Activated CD4-positive, CD25-positive, alpha-beta regulatory T cell treated with anti-CD3 and anti-CD28 coated beads, Interleukin-2, amount 50 U/mL, for 24 hours (primary cell): ENCODE results near the gene LGALS7B.
A peak's percentile ranks its signal among the peaks of the same experiment; 100 is the strongest.
"Not testable (repeated sequence)": the region's sequence is repeated elsewhere in the genome, so short reads cannot be mapped to it uniquely, and the experiment has no call there.

Experiments used
- ATAC-seq, 2 donors: fragments of 150-1000 bp; cut with Tn5 transposase; one replicate each; pipeline ENCODE4 v1.10.0; 2021; ENCODE audit warnings: mild to moderate bottlenecking in 1 of 2, moderate library complexity in 1 of 2

The LGALS7B gene

GRCh38 chr19:38825936-38826335, 36.9 kb downstream of the LGALS7B start:
- not testable (repeated sequence) for ATAC-seq

GRCh38 chr19:38826856-38827551, 38.0 kb downstream of the LGALS7B start:
- no peak for ATAC-seq

DNA sequence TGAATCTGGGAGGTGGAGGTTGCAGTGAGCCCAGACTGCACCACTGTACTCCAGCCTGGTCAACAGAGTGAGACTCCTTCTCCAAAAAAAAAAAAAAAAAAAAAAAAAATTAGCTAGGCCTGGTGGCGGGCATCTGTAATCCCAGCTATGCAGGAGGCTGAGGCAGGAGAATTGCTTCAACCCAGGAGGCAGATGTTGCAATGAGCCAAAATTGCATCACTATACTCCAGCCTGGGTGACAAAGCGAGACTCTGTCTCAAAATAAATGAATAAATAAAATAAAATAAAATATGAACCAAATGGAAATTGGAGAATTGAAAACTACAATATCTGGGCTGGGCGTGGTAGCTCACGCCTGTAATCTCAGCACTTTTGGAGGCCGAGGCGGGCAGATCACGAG, 40.2 kb downstream of the LGALS7B start:
- ATAC-seq, result not testable (repeated sequence)

DNA sequence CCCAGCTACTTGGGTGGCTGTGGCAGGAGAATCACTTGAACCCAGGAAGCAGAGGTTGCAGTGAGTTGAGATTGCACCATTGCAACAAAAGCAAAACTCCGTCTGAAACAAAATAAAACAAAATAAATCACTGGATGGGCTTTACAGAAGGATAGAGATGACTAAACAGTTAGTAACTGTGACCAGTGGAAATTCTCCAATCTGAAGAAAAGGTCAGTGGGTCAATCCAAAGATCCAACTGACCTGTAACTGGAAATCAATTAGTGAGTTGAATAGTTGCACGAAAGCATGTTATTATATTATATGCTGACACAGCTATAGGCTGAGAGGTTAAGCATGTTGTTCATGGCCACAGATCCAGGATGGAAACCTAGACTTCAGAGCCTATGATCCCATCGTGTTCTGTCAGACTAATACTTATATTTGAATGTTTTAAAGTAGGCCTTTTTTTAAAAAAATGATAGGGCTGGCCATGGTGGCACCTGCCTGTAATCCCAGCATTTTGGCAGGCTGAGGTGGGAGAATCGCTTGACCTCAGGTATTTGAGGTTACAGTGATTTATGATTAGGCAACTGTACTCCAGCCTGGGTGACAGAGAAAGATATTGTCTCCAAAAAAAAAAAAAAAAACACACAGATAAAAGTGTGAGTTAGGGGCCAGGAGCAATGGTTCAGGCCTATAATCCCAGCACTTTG, 41.2 kb downstream of the LGALS7B start:
- no peak for ATAC-seq

DNA sequence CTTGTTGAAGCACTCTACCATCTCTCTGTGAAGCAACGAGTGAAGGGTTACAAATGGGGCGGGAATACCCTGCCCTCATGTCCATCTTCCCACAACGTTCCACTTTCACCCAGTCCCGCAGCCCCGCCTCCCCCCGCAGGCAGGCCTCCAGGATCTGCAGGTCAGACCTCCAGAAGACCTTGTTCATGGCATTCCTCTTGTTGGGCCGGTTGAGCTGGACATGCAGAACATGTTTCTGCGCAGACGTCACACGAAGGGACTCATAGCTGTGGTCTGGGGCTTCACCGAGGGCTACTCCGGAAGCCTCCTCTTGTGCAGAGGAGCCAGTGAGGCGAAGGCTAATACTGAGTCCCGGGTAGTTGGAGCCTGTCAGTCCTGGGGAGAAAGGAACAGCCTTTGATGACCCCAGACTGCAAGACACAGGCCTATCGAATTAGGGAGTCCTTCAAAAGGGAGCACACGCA, 42.2 kb downstream of the LGALS7B start:
- ATAC-seq, result peak; percentile 28 to 35

DNA sequence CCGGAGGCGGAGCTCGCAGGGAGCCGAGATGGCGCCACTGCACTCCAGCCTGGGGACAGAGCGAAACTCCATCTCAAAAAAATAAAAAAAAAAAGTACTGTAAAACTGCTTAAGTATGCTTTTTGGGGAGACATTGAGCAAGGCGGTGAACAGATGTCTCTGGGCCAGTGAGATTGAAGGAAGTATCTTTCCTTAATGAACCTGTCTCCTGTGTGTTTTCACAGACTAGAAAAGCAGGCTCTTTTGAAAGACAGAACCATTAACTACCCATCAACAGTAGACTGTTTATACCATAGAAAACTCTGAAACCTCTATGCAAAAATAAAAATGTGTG, 44.1 kb downstream of the LGALS7B start:
- ATAC-seq, result no peak

GRCh38 chr19:38834104-38834490, 45.1 kb downstream of the LGALS7B start:
- ATAC-seq, result no peak

DNA sequence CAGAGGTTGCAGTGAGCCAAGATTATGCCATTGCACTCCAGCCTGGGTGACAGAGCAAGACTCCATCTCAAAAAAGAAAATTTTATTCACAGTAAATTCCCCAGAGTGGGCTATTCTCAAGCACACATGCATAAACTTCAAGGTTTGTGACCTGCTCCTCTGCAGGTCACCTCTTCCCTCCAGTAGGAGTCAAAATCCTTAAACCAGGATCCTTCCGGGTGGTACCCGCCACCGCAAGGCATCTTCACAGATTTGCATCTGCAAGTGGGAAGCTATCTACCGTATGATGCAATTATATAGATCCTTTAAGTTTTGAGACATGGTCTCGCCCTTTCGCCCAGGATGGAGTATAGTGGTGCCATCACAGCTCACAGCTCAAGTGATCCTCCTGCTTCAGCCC, 45.6 kb downstream of the LGALS7B start:
- no peak for ATAC-seq

DNA sequence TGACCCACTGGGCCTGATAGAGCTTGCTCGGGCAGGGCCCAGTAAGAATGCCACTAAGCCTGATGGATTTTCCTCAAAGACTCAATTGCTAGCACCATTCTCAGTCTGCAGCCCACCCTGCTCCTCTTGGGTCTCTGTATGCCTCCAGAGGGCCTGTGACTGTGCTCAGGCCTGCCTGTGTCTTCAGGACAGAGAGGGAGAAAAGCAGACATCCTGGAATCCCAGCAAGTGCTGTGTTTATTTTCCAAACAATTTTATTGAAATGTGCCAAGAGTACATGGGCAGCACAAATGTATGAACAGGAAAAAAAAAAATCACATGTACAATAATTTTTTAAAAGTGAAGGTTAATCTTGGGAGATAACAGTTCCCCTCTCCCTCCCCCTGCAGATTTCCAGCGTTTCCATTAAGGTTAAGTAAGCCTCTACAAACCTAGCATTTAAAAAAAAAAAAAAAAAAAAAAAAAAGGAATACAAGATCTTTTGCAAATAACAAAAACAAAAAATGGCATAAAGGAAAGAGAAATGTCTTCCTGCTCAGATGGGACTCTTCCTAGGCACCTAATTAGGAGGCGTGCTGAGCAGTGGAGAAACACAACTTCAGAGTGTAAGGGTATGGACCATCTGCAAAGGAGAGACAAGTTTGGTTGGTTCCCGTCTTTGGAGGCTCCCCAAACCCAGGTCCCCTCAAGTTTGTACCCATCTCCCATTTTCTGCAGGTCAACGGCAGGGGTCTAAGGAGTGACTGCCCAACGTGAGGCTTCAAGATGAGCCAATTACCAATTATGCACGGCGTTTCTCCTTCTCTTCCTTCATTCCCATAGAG, 47.4 kb downstream of the LGALS7B start:
- no peak for ATAC-seq

GRCh38 chr19:38836983-38837626, 48.1 kb downstream of the LGALS7B start:
- no peak for ATAC-seq

DNA sequence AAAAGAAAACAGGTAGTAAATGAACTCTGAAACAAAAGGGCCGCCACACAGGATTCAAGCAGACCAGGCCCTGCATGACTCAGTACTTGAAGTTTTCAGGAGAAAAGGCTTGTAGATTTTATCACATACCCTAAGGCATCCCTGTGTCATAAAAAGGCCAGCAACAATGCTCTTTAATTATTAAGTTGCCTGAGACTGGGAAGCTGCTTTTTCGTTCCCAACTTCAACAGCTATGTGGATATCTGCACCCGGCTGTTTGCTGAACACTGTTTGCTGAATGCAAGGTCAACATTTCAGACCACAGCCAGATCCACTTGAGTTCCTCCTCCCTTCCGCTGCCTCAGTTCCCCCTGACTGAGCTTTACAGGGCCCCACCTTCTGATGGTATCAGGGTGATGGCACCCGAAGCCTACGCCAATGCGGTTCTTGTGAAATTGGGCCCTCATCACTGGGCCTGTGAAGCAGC, 48.7 kb downstream of the LGALS7B start:
- no peak for ATAC-seq

DNA sequence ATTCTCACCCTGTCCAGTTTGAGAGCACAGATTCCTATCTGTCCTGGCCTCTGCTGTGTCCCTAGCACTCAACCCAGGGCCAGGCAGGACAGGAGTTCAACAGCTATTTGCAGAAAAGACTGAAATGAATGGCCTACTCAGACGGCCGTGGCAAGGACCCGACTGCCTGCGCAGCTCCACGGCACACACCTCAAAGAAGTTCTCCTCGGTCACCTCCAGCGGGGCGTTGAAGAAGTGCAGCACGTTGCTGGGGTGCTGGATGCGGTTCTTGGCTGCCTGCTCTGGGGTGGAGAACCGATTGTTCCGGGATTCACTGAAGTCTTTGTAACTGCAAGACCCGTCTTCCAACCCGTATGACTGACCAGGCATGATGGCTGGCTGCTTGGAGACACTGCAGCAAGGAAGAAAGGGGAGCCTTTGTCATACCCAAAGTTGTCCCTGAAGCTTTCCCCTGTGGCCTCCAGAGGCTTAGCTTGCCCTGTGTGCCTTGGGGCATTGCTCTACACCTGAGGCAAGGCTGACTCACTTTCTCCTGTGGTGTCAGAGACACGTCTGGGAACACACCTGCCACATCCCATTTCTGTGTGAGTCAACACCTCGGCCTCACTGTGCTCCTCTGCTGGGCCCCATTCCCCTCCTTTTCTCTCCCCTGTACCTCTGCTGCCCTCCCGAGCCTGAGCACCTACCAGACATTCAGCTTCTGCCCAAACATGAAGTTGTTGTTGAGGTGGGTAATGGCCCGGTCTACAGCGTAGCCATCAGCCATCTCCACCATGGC, 49.4 kb downstream of the LGALS7B start:
- peak; percentile 85 to 86 for ATAC-seq

GRCh38 chr19:38838986-38839761, 50.2 kb downstream of the LGALS7B start:
- no peak for ATAC-seq

- peak; percentile 35 to 39 for ATAC-seq
These were observed 51.0 kb downstream of the LGALS7B start for GRCh38 chr19:38839816-38840582.

DNA sequence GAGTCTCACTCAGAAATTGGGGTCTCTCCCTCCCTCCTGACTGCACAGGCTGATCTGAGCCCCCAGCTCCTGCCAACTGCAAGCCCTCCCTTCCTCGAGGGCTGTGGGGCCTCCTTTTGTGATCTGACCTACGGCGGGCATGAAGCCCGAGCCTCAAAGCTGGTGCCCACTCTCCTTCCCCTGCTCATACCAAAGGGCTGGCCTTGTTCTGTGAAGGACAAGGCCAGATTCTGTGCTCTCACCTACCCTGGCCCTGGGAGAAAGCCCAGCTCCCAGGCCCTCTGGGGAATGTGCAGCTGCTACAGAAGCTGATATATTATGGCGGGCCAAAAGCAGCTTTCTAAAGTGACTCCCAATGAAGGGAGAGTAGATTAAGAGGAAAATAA, 51.6 kb downstream of the LGALS7B start:
- no peak for ATAC-seq
